ENCODE results near the gene MISP. TPM values are rescaled to one million over a fixed set of nuclear protein-coding genes. Genes with fewer than 3 reads are reported as not detected.

The MISP gene
- total and polyA plus RNA-seq, 7 donors = 0.08 to 0.13 (median 0.09) TPM; not detected in 4

DNA sequence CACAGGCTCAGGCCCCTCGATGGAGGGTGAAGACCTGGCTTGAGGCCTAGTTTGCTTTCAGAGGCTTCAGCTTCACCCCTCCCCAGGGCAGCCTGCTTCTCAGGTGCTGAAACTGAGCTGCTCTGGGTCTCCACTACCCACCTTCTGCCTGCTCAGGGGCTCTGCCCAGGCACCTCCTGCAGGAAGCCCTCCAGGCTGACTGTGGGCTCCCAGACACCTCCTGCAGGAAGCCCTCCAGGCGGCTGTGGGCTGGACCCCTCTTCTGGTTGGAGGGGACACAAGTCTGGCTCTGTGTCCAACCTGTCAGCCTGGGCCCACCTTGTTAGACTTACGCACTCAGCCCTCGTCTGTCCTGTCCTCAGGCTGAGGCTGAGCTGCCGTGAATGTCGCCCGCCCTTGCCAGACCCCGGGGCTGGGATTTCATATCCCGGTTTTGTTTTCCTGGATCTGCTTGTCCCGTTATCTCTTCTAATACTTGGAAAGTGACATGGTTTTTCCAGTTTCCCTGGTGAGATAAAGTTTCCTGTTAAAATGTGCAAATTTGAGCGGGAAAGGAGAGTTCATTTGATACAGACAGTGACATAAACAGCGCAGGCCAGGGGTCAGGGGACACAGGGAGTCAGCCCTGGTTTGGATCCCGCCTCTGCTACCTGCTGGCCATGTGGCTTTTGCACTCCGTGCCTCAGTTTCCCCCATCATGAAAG lies 20.8 kb upstream of the MISP start:
- 62 to 78% (median 77%) methylated on average over 14 of the region's 14 CpGs for WGBS, 3 donors
- DNase-seq (no peak), ATAC-seq (no peak)
- intact Hi-C loops (cut with DNase I) = loop anchor here in 1 of 2 donors (10.0 kb wide), 1 partner anchor 145 kb away; the partner anchor contains the start of gene HCN2
- H3K4me1 ChIP-seq = no peaks in the 10 kb centered on the region
- TF ChIP-seq, protein P1, sequence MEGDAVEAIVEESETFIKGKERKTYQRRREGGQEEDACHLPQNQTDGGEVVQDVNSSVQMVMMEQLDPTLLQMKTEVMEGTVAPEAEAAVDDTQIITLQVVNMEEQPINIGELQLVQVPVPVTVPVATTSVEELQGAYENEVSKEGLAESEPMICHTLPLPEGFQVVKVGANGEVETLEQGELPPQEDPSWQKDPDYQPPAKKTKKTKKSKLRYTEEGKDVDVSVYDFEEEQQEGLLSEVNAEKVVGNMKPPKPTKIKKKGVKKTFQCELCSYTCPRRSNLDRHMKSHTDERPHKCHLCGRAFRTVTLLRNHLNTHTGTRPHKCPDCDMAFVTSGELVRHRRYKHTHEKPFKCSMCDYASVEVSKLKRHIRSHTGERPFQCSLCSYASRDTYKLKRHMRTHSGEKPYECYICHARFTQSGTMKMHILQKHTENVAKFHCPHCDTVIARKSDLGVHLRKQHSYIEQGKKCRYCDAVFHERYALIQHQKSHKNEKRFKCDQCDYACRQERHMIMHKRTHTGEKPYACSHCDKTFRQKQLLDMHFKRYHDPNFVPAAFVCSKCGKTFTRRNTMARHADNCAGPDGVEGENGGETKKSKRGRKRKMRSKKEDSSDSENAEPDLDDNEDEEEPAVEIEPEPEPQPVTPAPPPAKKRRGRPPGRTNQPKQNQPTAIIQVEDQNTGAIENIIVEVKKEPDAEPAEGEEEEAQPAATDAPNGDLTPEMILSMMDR (IDR thresholded peaks at IDR 0.05) = no peak
- H3K4me3 ChIP-seq = no peak overlapping the region
- peaks cover 0 to 3% (median 0%) of the 10 kb centered on the region in 3 donors for H3K27me3 ChIP-seq (ENCODE audit: insufficient read depth in 3 of 3, low read length in 2 of 3)
- no peak overlapping the region for H3K27ac ChIP-seq
- no peaks in the 10 kb centered on the region for H3K36me3 ChIP-seq (ENCODE audit: insufficient read depth in 1 of 2, low read depth in 1 of 2)
- no peaks in the 10 kb centered on the region for H3K9me3 ChIP-seq

DNA sequence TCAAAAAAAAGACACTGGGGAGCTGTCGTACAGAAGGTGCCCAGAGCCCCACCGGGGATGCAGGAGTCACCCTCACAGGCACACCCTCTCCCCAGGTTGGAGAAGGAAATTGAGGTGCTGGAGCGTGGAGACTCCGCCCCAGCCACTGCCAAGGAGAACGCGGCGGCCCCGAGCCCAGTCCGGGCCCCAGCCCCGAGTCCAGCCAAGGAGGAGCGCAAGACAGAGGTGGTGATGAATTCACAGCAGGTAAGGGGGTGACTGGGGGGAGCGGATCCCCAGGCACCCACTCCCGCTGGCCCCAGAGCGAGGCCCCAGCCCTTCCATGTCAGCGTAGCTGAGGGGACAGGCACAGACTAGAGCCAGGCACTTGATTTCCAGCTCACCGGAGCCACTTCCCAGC lies 19.9 kb upstream of the MISP start:
- WGBS, 3 donors = 90 to 95% (median 92%) methylated on average over 16 of the region's 16 CpGs
- TF ChIP-seq, protein P1 (IDR thresholded peaks at IDR 0.05) = no peak
- ATAC-seq = no peak
- Histone ChIP-seq H3K4me3 (no peak overlapping the region), H3K9me3 (no peaks in the 10 kb centered on the region), H3K36me3 (ENCODE audit: insufficient read depth in 1 of 2, low read depth in 1 of 2) (no peaks in the 10 kb centered on the region), H3K4me1 (no peaks in the 10 kb centered on the region), H3K27me3 (ENCODE audit: insufficient read depth in 3 of 3, low read length in 2 of 3) (no peaks in the 10 kb centered on the region), H3K27ac (no peak overlapping the region)
- DNase-seq = no peak
- intact Hi-C loops (cut with DNase I) = loop anchor here in 1 of 2 donors (10.0 kb wide), 1 partner anchor 146 kb away; the partner anchor contains the start of gene HCN2

DNA sequence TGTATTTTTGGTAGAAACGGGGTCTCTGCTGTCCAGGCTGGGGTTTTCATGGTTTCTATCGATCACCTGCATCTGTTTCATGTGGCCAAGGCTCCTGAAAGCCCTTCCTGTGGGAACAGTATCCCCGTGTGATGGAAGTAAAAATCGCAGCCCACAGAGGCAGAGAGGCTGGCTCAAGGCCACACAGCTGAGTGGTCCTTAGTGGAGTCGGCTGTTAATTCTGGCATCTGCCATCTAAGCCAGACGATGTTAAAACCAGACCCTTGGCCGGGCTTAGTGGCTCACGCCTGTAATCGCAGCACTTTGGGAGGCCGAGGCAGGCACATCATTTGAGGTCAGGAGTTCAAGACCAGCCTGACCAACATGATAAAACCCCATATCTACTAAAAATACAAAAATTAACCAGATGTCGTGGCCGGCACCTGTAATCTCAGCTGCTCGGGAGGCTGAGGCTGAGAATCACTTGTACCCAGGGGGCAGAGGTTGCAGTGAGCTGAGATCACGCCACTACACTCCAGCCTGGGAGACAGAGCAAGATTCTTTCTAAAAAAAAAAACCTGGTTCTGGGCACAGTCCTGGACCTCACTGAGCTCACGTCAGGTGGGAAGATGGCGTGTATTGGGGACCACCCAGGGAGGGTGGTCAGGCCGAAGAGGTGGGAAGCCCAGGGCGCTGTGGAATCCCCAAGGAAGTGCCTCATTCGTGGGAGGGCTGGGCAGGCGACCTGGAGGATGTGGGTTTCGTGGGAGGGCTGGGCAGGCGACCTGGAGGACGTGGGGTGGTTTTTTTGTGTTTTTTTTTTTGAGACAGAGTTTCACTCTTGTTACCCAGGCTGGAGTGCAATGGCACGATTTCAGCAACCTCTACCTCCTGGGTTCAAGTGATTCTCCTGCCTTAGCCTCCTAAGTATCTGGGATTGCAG lies 18.5 kb upstream of the MISP start:
- intact Hi-C loops (cut with DNase I) = loop anchor here in 1 of 2 donors (10.0 kb wide), 1 partner anchor 148 kb away; the partner anchor contains the start of gene HCN2
- H3K4me3 ChIP-seq = no peak overlapping the region
- H3K27ac ChIP-seq = no peak overlapping the region
- H3K9me3 ChIP-seq = no peaks in the 10 kb centered on the region
- no peaks in the 10 kb centered on the region for H3K36me3 ChIP-seq (ENCODE audit: insufficient read depth in 1 of 2, low read depth in 1 of 2)
- DNase-seq (no peak), ATAC-seq (no peak)
- TF ChIP-seq, protein P1 (IDR thresholded peaks at IDR 0.05) = no peak
- H3K4me1 ChIP-seq = no peaks in the 10 kb centered on the region
- WGBS, 3 donors = 66 to 72% (median 67%) methylated on average over 23 to 24 of the region's 24 CpGs
- no peaks in the 10 kb centered on the region for H3K27me3 ChIP-seq (ENCODE audit: insufficient read depth in 3 of 3, low read length in 2 of 3)

DNA sequence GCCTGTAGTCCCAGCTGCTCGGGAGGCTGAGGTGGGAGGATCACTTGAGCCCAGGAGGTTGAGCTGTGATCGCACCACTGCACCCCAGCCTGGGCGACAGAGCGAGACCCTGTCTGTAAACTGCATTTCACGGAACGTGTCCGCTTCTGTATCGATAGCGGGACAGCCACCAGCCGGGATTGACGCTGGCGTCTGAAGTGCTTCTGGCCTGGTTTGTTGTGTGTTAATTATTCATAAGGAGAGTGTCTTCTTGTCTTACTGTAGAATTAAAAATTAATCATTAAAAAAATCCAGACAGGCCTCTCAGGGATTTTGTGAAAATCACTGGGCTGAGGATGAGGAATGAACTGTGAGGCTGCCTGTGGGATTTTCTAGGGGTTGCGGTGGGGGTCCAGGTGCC lies 16.2 kb upstream of the MISP start:
- Histone ChIP-seq H3K9me3 (no peaks in the 10 kb centered on the region), H3K27ac (no peak overlapping the region)

More for the DNA sequence above, 16.2 kb upstream of the MISP start:
- intact Hi-C loops (cut with DNase I) = loop anchor here (1.0 to 10.0 kb wide), 3 partner anchors 69 to 150 kb away; partner anchors contain the start of gene HCN2 (in 1 of the 2)
- ATAC-seq (no peak), DNase-seq (no peak)
- H3K4me3 ChIP-seq = no peak overlapping the region
- peaks cover 0 to 2% (median 1%) of the 10 kb centered on the region in 3 donors for H3K27me3 ChIP-seq (ENCODE audit: insufficient read depth in 3 of 3, low read length in 2 of 3)
- 86 to 93% (median 88%) methylated on average over 13 of the region's 13 CpGs for WGBS, 3 donors
- no peaks in the 10 kb centered on the region for H3K36me3 ChIP-seq (ENCODE audit: insufficient read depth in 1 of 2, low read depth in 1 of 2)
- H3K4me1 ChIP-seq = no peaks in the 10 kb centered on the region
- TF ChIP-seq, protein P1 (IDR thresholded peaks at IDR 0.05) = no peak
